Measurements from ENCODE around the gene LRRC15. TPM values are rescaled to one million over a fixed set of nuclear protein-coding genes. Genes with fewer than 3 reads are reported as not detected.

The LRRC15 gene
- total RNA-seq, 1 experiment from 2014 or later: 0.07 TPM

DNA sequence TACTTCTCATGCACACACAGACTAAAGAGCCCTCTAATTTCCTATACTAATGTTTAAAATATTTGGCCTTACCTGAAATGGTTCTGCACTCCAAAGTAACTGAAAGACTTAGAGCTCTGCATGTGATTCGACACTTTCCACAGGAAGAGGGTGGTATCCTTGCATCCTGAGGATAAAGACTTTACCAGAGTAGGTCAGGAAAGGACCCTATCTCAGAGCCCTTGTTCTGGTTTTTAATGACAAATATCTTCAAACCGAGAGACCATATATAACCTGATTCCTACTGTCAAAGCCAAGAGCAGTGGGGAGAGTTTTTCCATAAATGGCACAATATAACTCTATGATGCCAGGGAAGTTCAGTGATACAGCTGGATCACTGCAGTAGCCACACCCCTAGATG, 29.6 kb upstream of the LRRC15 start, which contains the start of gene GP5 (continued):
- TF ChIP-seq, protein P1, sequence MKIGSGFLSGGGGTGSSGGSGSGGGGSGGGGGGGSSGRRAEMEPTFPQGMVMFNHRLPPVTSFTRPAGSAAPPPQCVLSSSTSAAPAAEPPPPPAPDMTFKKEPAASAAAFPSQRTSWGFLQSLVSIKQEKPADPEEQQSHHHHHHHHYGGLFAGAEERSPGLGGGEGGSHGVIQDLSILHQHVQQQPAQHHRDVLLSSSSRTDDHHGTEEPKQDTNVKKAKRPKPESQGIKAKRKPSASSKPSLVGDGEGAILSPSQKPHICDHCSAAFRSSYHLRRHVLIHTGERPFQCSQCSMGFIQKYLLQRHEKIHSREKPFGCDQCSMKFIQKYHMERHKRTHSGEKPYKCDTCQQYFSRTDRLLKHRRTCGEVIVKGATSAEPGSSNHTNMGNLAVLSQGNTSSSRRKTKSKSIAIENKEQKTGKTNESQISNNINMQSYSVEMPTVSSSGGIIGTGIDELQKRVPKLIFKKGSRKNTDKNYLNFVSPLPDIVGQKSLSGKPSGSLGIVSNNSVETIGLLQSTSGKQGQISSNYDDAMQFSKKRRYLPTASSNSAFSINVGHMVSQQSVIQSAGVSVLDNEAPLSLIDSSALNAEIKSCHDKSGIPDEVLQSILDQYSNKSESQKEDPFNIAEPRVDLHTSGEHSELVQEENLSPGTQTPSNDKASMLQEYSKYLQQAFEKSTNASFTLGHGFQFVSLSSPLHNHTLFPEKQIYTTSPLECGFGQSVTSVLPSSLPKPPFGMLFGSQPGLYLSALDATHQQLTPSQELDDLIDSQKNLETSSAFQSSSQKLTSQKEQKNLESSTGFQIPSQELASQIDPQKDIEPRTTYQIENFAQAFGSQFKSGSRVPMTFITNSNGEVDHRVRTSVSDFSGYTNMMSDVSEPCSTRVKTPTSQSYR (CRISPR knock-in tag; IDR thresholded peaks at IDR 0.05): no peak
- TF ChIP-seq, protein P2, sequence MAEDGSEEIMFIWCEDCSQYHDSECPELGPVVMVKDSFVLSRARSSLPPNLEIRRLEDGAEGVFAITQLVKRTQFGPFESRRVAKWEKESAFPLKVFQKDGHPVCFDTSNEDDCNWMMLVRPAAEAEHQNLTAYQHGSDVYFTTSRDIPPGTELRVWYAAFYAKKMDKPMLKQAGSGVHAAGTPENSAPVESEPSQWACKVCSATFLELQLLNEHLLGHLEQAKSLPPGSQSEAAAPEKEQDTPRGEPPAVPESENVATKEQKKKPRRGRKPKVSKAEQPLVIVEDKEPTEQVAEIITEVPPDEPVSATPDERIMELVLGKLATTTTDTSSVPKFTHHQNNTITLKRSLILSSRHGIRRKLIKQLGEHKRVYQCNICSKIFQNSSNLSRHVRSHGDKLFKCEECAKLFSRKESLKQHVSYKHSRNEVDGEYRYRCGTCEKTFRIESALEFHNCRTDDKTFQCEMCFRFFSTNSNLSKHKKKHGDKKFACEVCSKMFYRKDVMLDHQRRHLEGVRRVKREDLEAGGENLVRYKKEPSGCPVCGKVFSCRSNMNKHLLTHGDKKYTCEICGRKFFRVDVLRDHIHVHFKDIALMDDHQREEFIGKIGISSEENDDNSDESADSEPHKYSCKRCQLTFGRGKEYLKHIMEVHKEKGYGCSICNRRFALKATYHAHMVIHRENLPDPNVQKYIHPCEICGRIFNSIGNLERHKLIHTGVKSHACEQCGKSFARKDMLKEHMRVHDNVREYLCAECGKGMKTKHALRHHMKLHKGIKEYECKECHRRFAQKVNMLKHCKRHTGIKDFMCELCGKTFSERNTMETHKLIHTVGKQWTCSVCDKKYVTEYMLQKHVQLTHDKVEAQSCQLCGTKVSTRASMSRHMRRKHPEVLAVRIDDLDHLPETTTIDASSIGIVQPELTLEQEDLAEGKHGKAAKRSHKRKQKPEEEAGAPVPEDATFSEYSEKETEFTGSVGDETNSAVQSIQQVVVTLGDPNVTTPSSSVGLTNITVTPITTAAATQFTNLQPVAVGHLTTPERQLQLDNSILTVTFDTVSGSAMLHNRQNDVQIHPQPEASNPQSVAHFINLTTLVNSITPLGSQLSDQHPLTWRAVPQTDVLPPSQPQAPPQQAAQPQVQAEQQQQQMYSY (CRISPR knock-in tag; IDR thresholded peaks at IDR 0.05): no peak
- TF ChIP-seq, protein P3, sequence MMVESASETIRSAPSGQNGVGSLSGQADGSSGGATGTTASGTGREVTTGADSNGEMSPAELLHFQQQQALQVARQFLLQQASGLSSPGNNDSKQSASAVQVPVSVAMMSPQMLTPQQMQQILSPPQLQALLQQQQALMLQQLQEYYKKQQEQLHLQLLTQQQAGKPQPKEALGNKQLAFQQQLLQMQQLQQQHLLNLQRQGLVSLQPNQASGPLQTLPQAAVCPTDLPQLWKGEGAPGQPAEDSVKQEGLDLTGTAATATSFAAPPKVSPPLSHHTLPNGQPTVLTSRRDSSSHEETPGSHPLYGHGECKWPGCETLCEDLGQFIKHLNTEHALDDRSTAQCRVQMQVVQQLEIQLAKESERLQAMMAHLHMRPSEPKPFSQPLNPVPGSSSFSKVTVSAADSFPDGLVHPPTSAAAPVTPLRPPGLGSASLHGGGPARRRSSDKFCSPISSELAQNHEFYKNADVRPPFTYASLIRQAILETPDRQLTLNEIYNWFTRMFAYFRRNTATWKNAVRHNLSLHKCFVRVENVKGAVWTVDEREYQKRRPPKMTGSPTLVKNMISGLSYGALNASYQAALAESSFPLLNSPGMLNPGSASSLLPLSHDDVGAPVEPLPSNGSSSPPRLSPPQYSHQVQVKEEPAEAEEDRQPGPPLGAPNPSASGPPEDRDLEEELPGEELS (CRISPR knock-in tag; IDR thresholded peaks at IDR 0.05): no peak
- TF ChIP-seq JUN (CRISPR knock-in tag; IDR thresholded peaks at IDR 0.05) (no peak), ZNF219 (CRISPR knock-in tag; IDR thresholded peaks at IDR 0.05; ENCODE audit: borderline replicate concordance) (no peak), ZNF396 (CRISPR knock-in tag; IDR thresholded peaks at IDR 0.05; ENCODE audit: borderline replicate concordance) (no peak), SMAD4 (CRISPR knock-in tag; IDR thresholded peaks at IDR 0.05) (no peak)
- TF ChIP-seq, protein P4, sequence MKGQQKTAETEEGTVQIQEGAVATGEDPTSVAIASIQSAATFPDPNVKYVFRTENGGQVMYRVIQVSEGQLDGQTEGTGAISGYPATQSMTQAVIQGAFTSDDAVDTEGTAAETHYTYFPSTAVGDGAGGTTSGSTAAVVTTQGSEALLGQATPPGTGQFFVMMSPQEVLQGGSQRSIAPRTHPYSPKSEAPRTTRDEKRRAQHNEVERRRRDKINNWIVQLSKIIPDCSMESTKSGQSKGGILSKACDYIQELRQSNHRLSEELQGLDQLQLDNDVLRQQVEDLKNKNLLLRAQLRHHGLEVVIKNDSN (CRISPR knock-in tag; IDR thresholded peaks at IDR 0.05): no peak
- TF ChIP-seq, protein P5, sequence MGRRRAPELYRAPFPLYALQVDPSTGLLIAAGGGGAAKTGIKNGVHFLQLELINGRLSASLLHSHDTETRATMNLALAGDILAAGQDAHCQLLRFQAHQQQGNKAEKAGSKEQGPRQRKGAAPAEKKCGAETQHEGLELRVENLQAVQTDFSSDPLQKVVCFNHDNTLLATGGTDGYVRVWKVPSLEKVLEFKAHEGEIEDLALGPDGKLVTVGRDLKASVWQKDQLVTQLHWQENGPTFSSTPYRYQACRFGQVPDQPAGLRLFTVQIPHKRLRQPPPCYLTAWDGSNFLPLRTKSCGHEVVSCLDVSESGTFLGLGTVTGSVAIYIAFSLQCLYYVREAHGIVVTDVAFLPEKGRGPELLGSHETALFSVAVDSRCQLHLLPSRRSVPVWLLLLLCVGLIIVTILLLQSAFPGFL (CRISPR knock-in tag; IDR thresholded peaks at IDR 0.05; ENCODE audit: borderline replicate concordance): no peak

DNA sequence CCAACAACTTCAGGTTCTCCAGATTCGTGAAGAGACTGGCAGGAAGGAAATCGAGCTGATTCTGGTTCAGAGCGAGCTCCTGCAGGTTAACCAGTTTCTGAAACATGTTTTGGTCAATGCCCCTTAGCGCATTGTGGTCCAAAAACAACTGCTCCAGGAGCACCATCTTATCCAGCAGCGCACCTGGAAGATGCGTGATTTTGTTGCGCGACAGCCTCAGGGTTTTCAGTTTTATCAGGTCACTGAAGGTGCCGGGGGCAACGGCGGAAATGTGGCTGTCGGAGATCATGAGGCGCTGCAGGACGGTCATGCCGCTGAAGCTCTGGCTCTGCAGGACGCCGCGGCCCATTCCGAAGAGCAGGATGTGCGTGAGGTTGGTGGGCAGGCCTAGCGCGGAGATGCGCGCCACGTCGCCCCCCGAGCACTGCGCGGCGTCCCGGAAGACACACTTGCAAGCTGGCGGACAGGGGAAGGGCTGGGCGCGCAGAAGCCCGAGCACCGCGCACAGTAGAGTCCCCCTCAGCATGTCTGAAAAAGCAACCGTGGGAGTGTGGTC, 28.3 kb upstream of the LRRC15 start:
- POLR2A ChIA-PET: no interaction called here
- peak; percentile 38 for DNase-seq (ENCODE audit: low spot score)
- peak overlapping the region; percentile 64 for H3K4me3 Mint-ChIP-seq
- H3K27me3 Mint-ChIP-seq (ENCODE audit: low read depth): peaks cover 43% of the 10 kb centered on the region
- peak; percentile 9 for ATAC-seq
- H3K36me3 Mint-ChIP-seq: no peaks in the 10 kb centered on the region
- H3K27ac Mint-ChIP-seq: no peak overlapping the region
- H3K9me3 Mint-ChIP-seq: no peaks in the 10 kb centered on the region
- CTCF ChIA-PET: interaction anchor here (0.9 to 5.2 kb wide), 10 partner anchors 12 to 176 kb away, joined by 3 to 48 read pairs (median 6); partner anchors contain the start of gene LRRC15
- TF ChIP-seq, protein P6, sequence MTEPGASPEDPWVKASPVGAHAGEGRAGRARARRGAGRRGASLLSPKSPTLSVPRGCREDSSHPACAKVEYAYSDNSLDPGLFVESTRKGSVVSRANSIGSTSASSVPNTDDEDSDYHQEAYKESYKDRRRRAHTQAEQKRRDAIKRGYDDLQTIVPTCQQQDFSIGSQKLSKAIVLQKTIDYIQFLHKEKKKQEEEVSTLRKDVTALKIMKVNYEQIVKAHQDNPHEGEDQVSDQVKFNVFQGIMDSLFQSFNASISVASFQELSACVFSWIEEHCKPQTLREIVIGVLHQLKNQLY (CRISPR knock-in tag; IDR thresholded peaks at IDR 0.05): no peak
- 0 out of 2 replicates have a peak, but pooled peaks have one; percentile 44 for TF ChIP-seq ZBTB21 (CRISPR knock-in tag; IDR thresholded peaks at IDR 0.05; ENCODE audit: borderline replicate concordance)
- peaks cover 27% of the 10 kb centered on the region for H3K4me1 Mint-ChIP-seq

All from WTC11 (cell line).